Measurements from ENCODE around the gene TMA7B.

Gene TMA7B

DNA sequence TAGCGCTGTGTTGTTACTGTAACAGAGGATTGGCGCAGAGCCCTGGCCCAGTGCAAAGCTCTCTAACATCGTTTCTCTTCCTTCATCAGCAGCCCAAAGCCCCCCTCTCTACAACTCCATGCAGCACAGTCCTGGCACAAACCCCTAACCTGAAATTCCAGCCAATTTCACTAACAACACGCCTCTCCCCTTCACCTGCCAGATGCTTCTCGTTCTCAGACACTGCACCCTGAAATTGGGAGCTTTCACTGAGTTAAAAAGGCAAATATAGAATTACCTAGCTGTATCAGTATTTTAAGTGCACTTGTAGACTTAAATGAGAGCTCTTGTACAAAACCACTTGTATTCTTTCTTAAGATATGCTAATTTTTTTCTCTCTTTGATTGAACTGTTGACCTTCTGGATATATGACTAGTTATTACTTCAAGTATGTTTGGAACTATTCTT, 43.0 kb upstream of the TMA7B start:
- TF ChIP-seq, protein P1, sequence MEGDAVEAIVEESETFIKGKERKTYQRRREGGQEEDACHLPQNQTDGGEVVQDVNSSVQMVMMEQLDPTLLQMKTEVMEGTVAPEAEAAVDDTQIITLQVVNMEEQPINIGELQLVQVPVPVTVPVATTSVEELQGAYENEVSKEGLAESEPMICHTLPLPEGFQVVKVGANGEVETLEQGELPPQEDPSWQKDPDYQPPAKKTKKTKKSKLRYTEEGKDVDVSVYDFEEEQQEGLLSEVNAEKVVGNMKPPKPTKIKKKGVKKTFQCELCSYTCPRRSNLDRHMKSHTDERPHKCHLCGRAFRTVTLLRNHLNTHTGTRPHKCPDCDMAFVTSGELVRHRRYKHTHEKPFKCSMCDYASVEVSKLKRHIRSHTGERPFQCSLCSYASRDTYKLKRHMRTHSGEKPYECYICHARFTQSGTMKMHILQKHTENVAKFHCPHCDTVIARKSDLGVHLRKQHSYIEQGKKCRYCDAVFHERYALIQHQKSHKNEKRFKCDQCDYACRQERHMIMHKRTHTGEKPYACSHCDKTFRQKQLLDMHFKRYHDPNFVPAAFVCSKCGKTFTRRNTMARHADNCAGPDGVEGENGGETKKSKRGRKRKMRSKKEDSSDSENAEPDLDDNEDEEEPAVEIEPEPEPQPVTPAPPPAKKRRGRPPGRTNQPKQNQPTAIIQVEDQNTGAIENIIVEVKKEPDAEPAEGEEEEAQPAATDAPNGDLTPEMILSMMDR (IDR thresholded peaks at IDR 0.05), result no peak

DNA sequence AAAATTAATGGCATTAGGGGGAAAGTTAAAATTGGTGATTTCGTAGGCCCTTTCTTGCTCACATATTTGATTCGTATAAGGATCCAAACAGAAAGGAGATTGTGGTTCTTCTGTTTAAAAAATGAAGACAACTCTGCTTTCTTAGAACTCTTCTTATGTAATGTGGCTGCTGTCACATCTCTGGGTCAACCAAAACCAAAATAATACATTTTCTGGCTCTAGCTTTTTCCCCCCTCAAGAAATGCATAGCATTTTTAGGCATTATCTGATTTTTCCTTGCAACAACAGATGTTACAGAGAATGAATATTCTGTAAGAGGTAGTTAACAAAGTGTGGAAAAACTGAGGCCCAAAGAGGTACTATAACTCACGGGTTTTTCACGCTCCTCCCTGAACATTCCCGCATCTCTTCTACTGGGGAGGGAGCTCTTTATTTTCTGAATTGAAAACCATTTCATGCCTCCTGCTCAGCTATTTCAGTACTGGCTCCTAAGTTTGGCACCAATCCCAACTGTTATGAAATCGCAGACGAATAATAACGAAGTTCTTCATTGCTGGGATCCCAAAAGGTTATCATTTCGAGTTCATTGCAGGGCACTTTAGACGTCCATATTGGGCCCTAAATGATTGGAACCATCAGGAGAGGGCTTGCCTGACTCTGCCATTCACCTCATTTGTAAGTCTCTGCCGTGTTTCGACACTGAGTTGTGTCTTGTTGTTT, 42.3 kb upstream of the TMA7B start:
- TF ChIP-seq, protein P1 (IDR thresholded peaks at IDR 0.05), result no peak

DNA sequence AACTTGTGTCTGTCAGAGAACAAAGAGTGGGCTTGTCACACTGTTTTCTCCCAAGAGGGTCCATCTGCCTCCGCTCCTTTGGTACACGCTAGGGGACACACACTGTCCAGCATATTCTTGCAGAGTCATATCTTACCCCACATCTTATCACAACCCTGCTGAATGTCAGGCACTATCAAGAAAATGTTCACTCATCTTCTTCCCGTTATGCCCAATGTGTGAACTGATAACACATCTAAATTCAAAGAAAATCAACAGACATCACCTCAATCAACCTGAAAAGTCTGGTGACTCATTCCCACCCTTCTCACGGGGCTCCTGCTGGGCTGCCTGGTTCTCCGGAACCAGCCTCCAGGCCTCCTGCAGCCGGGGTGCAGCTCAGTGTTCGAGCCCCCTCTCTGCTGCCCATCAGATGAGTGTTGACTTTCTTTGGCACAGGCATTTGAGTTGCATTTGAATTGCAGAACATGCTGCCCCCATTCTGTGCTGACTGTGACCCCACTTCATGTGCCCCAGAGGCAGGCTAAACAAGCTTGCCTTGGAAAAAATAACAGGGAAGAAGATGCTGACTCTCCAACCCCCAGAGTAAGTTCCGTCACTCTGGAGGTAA, 40.0 kb upstream of the TMA7B start:
- TF ChIP-seq, protein P1 (IDR thresholded peaks at IDR 0.05), result no peak

DNA sequence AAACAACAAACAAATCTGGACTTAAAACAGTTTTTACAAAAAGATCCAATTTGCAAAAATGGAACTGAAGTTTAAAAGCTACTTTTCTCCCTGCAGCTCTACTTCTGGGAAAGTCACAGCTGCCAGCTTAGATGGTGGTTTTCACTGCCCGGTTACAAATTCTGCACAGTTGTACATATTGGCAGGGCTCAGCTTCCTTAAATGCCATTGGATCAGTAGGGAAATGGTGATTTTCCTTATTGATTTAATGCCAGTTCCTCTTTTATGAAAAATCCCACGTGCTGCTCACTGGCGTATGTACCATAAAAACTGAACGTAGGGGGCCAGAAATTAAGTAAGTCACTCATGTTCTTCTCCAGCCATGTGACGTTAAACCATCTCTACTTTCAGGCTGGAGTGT, 36.5 kb upstream of the TMA7B start:
- TF ChIP-seq, protein P1 (IDR thresholded peaks at IDR 0.05), result no peak

DNA sequence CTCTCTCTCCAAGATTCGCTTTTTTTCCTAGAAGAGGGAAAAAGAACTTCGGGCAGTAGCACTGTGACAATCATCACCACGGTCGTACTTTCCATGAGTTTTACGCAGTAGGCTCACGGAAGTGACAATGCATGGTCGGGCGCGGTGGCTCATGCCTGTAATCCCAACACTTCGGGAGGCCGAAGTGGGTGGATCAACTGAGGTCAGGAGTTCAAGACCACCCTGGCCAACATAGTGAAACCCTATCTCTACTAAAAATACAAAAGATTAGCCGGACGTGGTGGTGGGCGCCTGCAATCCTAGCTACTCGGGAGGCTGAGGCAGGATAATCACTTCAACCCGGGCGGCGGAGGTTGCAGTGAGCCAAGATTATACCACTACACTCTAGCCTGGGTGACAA, 35.9 kb upstream of the TMA7B start:
- TF ChIP-seq, protein P1 (IDR thresholded peaks at IDR 0.05), result no peak

DNA sequence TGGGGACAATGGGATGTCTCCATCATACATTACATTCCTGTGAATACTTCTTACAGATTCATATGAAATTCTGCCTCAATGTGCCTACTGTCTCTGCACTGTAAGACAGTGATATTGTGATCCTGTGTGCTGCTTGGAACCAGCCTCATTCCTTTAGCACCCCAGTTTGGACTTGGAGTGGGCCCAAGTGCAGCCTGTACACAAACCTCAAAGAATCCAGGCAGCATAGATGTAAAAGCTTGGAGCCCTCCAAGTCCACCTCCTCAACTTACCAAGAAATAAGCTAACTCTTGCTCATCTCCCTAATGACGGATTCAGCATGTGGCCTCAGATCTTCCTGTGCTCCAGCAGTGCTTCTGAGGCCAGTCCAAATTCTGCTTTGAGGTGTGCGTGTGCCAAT, 34.9 kb upstream of the TMA7B start:
- TF ChIP-seq, protein P1 (IDR thresholded peaks at IDR 0.05), result no peak

DNA sequence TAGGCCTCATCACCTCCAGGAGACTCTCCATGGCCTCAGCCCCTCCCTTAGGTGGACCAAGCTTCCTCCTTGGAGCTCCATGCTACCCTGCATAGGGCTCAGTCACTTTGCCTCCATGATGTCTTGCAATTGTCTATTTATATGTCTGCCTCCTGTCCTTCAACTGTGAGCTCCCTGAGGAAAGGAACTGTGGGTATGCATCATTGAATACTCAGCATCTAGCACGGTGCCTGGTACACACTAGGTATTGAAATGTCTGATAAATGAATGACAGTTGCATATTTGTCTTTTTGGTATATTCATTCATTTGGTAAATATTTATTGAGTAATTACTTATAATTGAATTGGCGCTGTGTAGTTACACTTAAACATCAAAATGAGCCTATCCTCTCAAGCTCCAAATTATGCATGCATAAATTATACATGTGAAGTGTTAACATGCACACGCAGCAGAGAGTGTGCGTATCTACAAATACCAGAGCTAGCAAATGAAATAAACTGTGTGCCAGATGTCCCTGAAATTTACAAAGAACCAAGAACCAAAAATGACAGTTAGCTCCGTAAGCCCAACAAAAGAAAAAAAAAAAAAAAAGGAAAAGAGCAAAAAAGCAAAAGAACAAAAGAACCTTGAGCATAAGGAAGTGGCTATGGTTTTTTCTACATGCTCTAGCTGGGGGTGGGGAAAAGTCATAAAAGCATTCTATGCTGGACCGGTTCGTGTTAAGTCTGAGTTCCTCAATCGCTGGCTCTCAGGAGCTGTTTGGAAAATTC, 34.1 kb upstream of the TMA7B start:
- TF ChIP-seq, protein P1 (IDR thresholded peaks at IDR 0.05), result no peak
